Stimulated activated CD4-positive, alpha-beta T cell treated with anti-CD3 and anti-CD28 coated beads, Interleukin-2, amount 100 ng/mL, for 4 hours (primary cell): ENCODE measurements around the gene C10orf62.
"Not testable (repeated sequence)": the region's sequence is repeated elsewhere in the genome, so short reads cannot be mapped to it uniquely, and the experiment has no call there.

ENCODE experiments used
- DNase-seq: peaks from one replicate; pipeline ENCODE4 v3.0.0-alpha.2; 2020; ENCODE audit warnings: low read depth

Gene C10orf62

DNA sequence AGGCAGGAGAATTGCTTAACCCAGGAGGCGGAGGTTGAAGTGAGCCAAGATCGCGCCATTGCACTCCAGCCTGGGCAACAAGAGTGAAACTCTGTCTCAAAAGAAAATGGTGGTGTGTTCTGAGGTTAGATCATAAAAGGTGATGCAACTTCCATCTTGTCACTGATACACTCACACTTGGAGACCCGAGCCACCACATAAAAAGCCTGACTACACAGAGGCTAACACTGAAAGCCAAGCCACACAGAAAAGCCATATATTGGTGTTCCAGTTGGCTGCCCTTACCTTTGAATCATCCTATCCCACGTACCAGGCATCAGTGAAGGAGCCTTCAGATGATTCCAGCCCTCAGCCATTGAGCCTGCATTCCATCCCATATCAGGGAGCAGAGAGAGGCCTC is 39.8 kb downstream of the C10orf62 start:
- no peak for DNase-seq

GRCh38 chr10:97631098-97631497 is 41.6 kb downstream of the C10orf62 start:
- DNase-seq: no peak

- peak; percentile 79 for DNase-seq
Measured at GRCh38 chr10:97632949-97633884, 43.7 kb downstream of the C10orf62 start, which contains the start of gene MORN4. Gene MORN4 (minus strand): TSS chr10:97633500. CDS start chr10:97619653, 13,847 bp downstream.

- no peak for DNase-seq
Measured at GRCh38 chr10:97633921-97634320, 44.4 kb downstream of the C10orf62 start.

DNA sequence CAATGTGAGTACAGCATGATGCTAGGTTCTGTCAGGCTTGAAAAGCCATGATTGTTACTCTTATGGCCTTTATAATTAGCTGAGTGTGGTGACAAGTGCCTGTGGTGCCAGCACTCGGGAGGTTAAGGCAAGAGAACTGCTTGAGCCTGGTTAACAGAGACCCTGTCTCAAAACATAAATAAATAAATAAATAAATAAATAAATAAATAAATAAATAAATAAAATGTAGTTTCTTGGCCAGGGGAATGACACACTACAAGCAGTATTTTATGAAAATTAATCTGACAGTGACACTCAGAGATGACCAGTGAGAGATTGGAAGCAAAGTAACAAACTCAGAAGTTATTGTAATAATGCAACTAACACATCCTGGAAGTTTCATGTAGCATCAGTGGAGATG is 46.1 kb downstream of the C10orf62 start:
- no peak for DNase-seq

DNA sequence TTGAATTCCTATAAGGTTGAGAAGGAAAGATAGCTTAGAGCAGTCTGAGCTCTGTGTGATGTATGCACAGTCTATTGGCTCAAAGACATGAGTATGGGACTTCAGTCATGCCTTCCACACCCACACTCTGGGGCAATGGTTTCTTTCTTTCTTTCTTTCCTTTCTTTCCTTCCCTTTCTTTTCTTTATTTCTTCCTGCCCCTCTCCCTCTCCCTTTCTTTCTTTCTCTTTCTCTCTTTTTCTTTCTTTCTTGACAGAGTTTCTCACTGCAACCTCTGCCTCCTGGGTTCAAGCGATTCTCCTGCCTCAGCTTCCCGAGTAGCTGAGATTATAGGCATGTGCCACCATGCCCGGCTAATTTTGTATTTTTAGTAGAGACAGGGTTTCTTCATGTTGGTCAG is 49.6 kb downstream of the C10orf62 start:
- not testable (repeated sequence) for DNase-seq

DNA sequence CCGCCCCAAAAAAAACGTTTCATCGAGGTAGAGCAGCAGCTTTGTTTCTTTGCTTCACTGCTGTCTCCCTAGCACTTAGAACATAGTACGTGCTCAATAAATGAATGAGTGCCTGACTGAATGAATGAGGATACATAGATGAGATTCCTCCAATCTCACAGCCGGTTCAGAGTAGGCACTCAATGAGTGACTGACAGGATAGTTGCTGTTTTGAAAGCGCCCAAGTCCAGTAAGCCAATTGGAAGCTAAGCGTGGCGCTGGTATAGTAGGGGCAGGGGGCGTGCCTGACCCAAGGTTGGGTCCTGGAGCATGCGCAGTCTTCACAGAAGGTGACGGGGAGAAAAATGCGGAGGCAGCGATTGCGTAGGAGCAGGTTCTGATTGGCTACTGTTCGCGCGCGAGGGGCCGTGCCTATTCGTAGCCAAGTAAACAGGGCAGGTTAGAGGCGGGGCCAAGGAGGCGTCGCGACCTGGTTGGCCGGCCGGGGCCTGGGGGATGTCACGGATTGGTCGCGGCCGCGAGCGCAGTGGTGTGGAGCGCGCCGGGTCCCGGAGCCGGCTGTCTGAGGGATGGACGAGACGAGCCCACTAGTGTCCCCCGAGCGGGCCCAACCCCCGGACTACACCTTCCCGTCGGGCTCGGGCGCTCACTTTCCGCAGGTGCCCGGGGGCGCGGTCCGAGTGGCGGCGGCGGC is 50.8 kb downstream of the C10orf62 start, which contains the start of gene PI4K2A:
Gene PI4K2A, plus strand, starts transcription at position 498 of the 694 bp plus-strand sequence. Its CDS starts 72 bp downstream, at position 570.
- DNase-seq: peak; percentile 99
